ENCODE measurements around the gene B3GNT3. TPM values are rescaled to one million over a fixed set of nuclear protein-coding genes. Genes with fewer than 3 reads are reported as not detected.

B3GNT3 gene
- total and polyA plus RNA-seq, 2 donors (not counting 1 experiment from before 2014, with no cell fraction given): 0.06 TPM; not detected in 1

DNA sequence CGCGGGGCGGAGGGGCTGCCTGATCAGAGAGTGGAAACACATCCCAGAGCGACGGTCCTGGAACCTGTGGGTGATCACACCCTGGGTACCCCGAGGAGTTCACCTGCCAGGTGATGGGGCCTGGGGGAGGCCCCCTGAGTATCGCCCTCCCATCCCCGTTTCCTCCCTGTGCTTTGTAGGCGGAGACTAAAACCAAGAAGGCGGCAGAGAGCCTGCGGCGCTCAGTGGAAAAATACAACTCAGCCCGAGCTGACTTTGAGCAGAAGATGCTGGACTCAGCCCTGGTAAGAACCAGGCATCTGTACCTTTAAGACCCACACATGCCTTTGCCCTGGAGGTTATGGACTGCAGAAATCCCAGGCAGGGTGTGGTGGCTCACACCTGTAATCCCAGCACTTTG lies 24.3 kb upstream of the B3GNT3 start:
- H3K9me3 ChIP-seq (ENCODE audit: control extremely low read depth in 1 of 3, control insufficient read depth in 2 of 3, insufficient read depth in 1 of 3, low read length in 2 of 3): no peaks in the 10 kb centered on the region
- TF ChIP-seq EZH2 (IDR thresholded peaks at IDR 0.05; ENCODE audit: borderline replicate concordance, insufficient read depth, low read depth, low read length, poor library complexity, severe bottlenecking) (no peak), CTCF (IDR thresholded peaks at IDR 0.05) (no peak)
- no peak overlapping the region for H3K27ac Mint-ChIP-seq
- ATAC-seq (ENCODE audit: low read depth): no peak
- no peak overlapping the region for H3K9ac ChIP-seq (ENCODE audit: low read length)
- no peak overlapping the region for H3K27ac ChIP-seq (ENCODE audit: low read length in 2 of 2)
- no peak overlapping the region for H3K4me3 ChIP-seq (ENCODE audit: control extremely low read depth in 1 of 5, extremely low read depth in 1 of 5, insufficient read depth in 1 of 5, low read depth in 2 of 5, low read length in 4 of 5)
- WGBS (ENCODE audit: insufficient coverage): 78% methylated on average over 11 of the region's 13 CpGs
- no peak overlapping the region for H3K4me2 ChIP-seq (replicated peaks; ENCODE audit: low read depth, low read length, poor library complexity, severe bottlenecking)
- peaks cover 17% of the 10 kb centered on the region for H3K4me1 Mint-ChIP-seq
- H3K9me3 Mint-ChIP-seq (ENCODE audit: insufficient read depth): no peaks in the 10 kb centered on the region
- H2AFZ ChIP-seq (ENCODE audit: insufficient read depth, low read depth, low read length, poor library complexity, severe bottlenecking): no peak overlapping the region
- H4K20me1 ChIP-seq (ENCODE audit: control insufficient read depth, insufficient read depth, low read length, poor library complexity, severe bottlenecking): peaks cover 32% of the 10 kb centered on the region
- no peaks in the 10 kb centered on the region for H3K27me3 Mint-ChIP-seq
- ChIA-PET CTCF (interaction anchor here (0.9 kb wide), 1 partner anchor 10 kb away, joined by 3 read pairs; no protein-coding TSS in a partner anchor), POLR2A (no interaction called here)
- no peak for DNase-seq
- peaks cover 37% of the 10 kb centered on the region for H3K79me2 ChIP-seq (ENCODE audit: control insufficient read depth, insufficient read depth, low read length)
- no peak overlapping the region for H3K4me3 Mint-ChIP-seq
- no peaks in the 10 kb centered on the region for H3K27me3 ChIP-seq (replicated peaks in 1 of 4; ENCODE audit: control extremely low read depth in 1 of 4, control insufficient read depth in 3 of 4, insufficient read depth in 4 of 4, low read length in 3 of 4)
- H3K4me1 ChIP-seq (ENCODE audit: control insufficient read depth in 2 of 2, insufficient read depth in 2 of 2, low read length in 2 of 2): peaks cover 9 to 11% of the 10 kb centered on the region in 2 donors
- H3K36me3 ChIP-seq (replicated peaks in 1 of 2; ENCODE audit: control extremely low read depth in 1 of 2, control insufficient read depth in 1 of 2, extremely low read depth in 1 of 2, insufficient read depth in 2 of 2, low read length in 1 of 2): peaks cover 3 to 75% of the 10 kb centered on the region in 2 experiments
- intact Hi-C loops (cut with micrococcal nuclease): no loop called here

GRCh38 chr19:17772172-17772571 lies 22.8 kb upstream of the B3GNT3 start:
- Histone ChIP-seq H3K36me3 (replicated peaks in 1 of 2; ENCODE audit: control extremely low read depth in 1 of 2, control insufficient read depth in 1 of 2, extremely low read depth in 1 of 2, insufficient read depth in 2 of 2, low read length in 1 of 2) (peaks cover 3 to 75% of the 10 kb centered on the region in 2 experiments), H3K4me2 (replicated peaks; ENCODE audit: low read depth, low read length, poor library complexity, severe bottlenecking) (no peak overlapping the region), H3K9ac (ENCODE audit: low read length) (no peak overlapping the region), H3K4me1 (ENCODE audit: control insufficient read depth in 2 of 2, insufficient read depth in 2 of 2, low read length in 2 of 2) (peaks cover 23 to 26% of the 10 kb centered on the region in 2 donors), H2AFZ (ENCODE audit: insufficient read depth, low read depth, low read length, poor library complexity, severe bottlenecking) (no peak overlapping the region), H4K20me1 (ENCODE audit: control insufficient read depth, insufficient read depth, low read length, poor library complexity, severe bottlenecking) (peaks cover 23% of the 10 kb centered on the region), H3K27me3 (replicated peaks in 1 of 4; ENCODE audit: control extremely low read depth in 1 of 4, control insufficient read depth in 3 of 4, insufficient read depth in 4 of 4, low read length in 3 of 4) (no peaks in the 10 kb centered on the region), H3K9me3 (ENCODE audit: control extremely low read depth in 1 of 3, control insufficient read depth in 2 of 3, insufficient read depth in 1 of 3, low read length in 2 of 3) (no peaks in the 10 kb centered on the region), H3K4me3 (ENCODE audit: control extremely low read depth in 1 of 5, extremely low read depth in 1 of 5, insufficient read depth in 1 of 5, low read depth in 2 of 5, low read length in 4 of 5) (no peak overlapping the region), H3K79me2 (ENCODE audit: control insufficient read depth, insufficient read depth, low read length) (peaks cover 30% of the 10 kb centered on the region), H3K27ac (ENCODE audit: low read length in 2 of 2) (no peak overlapping the region)
- Mint-ChIP-seq H3K27ac (peak overlapping the region; percentile 84), H3K9me3 (ENCODE audit: insufficient read depth) (no peaks in the 10 kb centered on the region), H3K4me3 (no peak overlapping the region), H3K4me1 (peaks cover 25% of the 10 kb centered on the region), H3K27me3 (no peaks in the 10 kb centered on the region)
- WGBS (ENCODE audit: insufficient coverage): 96% methylated on average over 3 of the region's 4 CpGs
- TF ChIP-seq CTCF (IDR thresholded peaks at IDR 0.05): no peak
- TF ChIP-seq EZH2 (IDR thresholded peaks at IDR 0.05; ENCODE audit: borderline replicate concordance, insufficient read depth, low read depth, low read length, poor library complexity, severe bottlenecking): no peak
- CTCF ChIA-PET: interaction anchor here (1.3 kb wide), 1 partner anchor 18 kb away, joined by 7 read pairs; no protein-coding TSS in a partner anchor
- ATAC-seq (ENCODE audit: low read depth): no peak
- POLR2A ChIA-PET: no interaction called here
- DNase-seq: no peak
- intact Hi-C loops (cut with micrococcal nuclease): no loop called here

Measured in B cell (primary cell).